ENCODE results near the gene MIER2.
"Not testable (repeated sequence)": the region's sequence is repeated elsewhere in the genome, so short reads cannot be mapped to it uniquely, and the experiment has no call there.

Gene MIER2

GRCh38 chr19:344625-345319 is at the start of gene MIER2:
MIER2 (minus strand) TSS chr19:344796; CDS start chr19:344782, 14 bp downstream.
- DNase-seq (ENCODE audit: extremely low read depth, low read depth) = peak; percentile 34
- TF ChIP-seq CTCF (IDR thresholded peaks at IDR 0.05; ENCODE audit: low read depth, low read length) = no peak

- DNase-seq (ENCODE audit: extremely low read depth, low read depth) = not testable (repeated sequence)
Measured at GRCh38 chr19:393560-393959, 49.0 kb upstream of the MIER2 start.

GRCh38 chr19:392375-392970 is 47.9 kb upstream of the MIER2 start:
- no peak for TF ChIP-seq CTCF (IDR thresholded peaks at IDR 0.05; ENCODE audit: low read depth, low read length)
- DNase-seq (ENCODE audit: extremely low read depth, low read depth) = no peak

- no peak for TF ChIP-seq CTCF (IDR thresholded peaks at IDR 0.05; ENCODE audit: low read depth, low read length)
- no peak for DNase-seq (ENCODE audit: extremely low read depth, low read depth)
Measured at GRCh38 chr19:391726-392374, 47.3 kb upstream of the MIER2 start.

- no peak for TF ChIP-seq CTCF (IDR thresholded peaks at IDR 0.05; ENCODE audit: low read depth, low read length)
- no peak for DNase-seq (ENCODE audit: extremely low read depth, low read depth)
Measured at GRCh38 chr19:391207-391557, 46.6 kb upstream of the MIER2 start.

- DNase-seq (ENCODE audit: extremely low read depth, low read depth) = no peak
- no peak for TF ChIP-seq CTCF (IDR thresholded peaks at IDR 0.05; ENCODE audit: low read depth, low read length)
Measured at GRCh38 chr19:390386-391206, 46.0 kb upstream of the MIER2 start.

- TF ChIP-seq CTCF (IDR thresholded peaks at IDR 0.05; ENCODE audit: low read depth, low read length) = no peak
- DNase-seq (ENCODE audit: extremely low read depth, low read depth) = no peak
Measured at GRCh38 chr19:389935-390289, 45.3 kb upstream of the MIER2 start.

Measured in AG09319 (cell line).